Measurements from ENCODE around the gene ICE2.

DNA sequence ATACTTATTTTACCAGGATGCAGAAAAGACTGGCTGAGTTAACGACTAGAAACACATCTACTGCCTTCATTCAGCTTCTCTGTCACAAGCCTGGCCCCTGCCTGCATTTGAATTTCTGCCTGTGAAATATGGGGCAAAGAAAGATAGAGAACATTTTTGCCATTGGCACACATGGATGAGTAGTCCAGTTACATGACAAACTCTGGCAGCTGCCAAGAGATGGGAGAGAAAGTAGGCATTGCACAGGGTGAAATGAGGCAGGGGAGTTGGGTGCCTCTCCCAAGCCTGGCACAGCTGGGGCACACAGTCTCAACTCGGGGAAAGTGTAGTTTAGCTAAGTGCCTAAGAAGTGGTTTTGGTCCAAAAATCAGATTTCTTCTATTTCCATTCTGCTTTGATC, 105.2 kb downstream of the ICE2 start:
- TF ChIP-seq, protein P1, sequence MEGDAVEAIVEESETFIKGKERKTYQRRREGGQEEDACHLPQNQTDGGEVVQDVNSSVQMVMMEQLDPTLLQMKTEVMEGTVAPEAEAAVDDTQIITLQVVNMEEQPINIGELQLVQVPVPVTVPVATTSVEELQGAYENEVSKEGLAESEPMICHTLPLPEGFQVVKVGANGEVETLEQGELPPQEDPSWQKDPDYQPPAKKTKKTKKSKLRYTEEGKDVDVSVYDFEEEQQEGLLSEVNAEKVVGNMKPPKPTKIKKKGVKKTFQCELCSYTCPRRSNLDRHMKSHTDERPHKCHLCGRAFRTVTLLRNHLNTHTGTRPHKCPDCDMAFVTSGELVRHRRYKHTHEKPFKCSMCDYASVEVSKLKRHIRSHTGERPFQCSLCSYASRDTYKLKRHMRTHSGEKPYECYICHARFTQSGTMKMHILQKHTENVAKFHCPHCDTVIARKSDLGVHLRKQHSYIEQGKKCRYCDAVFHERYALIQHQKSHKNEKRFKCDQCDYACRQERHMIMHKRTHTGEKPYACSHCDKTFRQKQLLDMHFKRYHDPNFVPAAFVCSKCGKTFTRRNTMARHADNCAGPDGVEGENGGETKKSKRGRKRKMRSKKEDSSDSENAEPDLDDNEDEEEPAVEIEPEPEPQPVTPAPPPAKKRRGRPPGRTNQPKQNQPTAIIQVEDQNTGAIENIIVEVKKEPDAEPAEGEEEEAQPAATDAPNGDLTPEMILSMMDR (IDR thresholded peaks at IDR 0.05; ENCODE audit: low read depth, low read length, missing input control), result no peak
- TF ChIP-seq, protein P2, sequence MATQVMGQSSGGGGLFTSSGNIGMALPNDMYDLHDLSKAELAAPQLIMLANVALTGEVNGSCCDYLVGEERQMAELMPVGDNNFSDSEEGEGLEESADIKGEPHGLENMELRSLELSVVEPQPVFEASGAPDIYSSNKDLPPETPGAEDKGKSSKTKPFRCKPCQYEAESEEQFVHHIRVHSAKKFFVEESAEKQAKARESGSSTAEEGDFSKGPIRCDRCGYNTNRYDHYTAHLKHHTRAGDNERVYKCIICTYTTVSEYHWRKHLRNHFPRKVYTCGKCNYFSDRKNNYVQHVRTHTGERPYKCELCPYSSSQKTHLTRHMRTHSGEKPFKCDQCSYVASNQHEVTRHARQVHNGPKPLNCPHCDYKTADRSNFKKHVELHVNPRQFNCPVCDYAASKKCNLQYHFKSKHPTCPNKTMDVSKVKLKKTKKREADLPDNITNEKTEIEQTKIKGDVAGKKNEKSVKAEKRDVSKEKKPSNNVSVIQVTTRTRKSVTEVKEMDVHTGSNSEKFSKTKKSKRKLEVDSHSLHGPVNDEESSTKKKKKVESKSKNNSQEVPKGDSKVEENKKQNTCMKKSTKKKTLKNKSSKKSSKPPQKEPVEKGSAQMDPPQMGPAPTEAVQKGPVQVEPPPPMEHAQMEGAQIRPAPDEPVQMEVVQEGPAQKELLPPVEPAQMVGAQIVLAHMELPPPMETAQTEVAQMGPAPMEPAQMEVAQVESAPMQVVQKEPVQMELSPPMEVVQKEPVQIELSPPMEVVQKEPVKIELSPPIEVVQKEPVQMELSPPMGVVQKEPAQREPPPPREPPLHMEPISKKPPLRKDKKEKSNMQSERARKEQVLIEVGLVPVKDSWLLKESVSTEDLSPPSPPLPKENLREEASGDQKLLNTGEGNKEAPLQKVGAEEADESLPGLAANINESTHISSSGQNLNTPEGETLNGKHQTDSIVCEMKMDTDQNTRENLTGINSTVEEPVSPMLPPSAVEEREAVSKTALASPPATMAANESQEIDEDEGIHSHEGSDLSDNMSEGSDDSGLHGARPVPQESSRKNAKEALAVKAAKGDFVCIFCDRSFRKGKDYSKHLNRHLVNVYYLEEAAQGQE (IDR thresholded peaks at IDR 0.05), result no peak
- TF ChIP-seq NR2F2 (IDR thresholded peaks at IDR 0.05), result no peak
- no peak for TF ChIP-seq EGR1 (IDR thresholded peaks at IDR 0.05; ENCODE audit: low read depth in 2 of 2)
- TF ChIP-seq JUND (IDR thresholded peaks at IDR 0.05), result no peak
- no peak for TF ChIP-seq YY1 (IDR thresholded peaks at IDR 0.05)

All from liver (tissue), 3 donors.